Left lung (tissue), 10 donors: ENCODE measurements around the gene CRYGS. TPM values are rescaled to one million over a fixed set of nuclear protein-coding genes. Genes with fewer than 3 reads are reported as not detected.

ENCODE experiments used
- ATAC-seq: fragments of 200-7000 bp; cut with Tn5 transposase; one replicate; pipeline ENCODE4 v1.9.1; 2020; ENCODE audit warnings: moderate library complexity
- DNase-seq, 4 donors: peaks; one replicate each; pipeline ENCODE4 v3.0.0-alpha.2; 2013 to 2020
- H3K27ac ChIP-seq, 2 donors: fragments of 200-600 bp; sonication (generic) in 1 of 2; one replicate each; pipeline versions ENCODE4 v1.5.0 to v1.8.0; 2020 to 2021
- H3K27me3 ChIP-seq, 2 donors: fragments of 200-600 bp; sonication (generic) in 1 of 2; one replicate each; pipeline versions ENCODE4 v1.5.0 to v1.8.0; 2020 to 2021
- H3K36me3 ChIP-seq, 2 donors: fragments of 200-600 bp; sonication (generic) in 1 of 2; one replicate each; pipeline versions ENCODE4 v1.5.0 to v1.8.0; 2020 to 2021
- H3K4me1 ChIP-seq, 2 donors: fragments of 200-600 bp; one replicate each; pipeline ENCODE4 v1.8.0; 2021
- H3K4me3 ChIP-seq, 2 donors: fragments of 200-600 bp; sonication (generic) in 1 of 2; one replicate each; pipeline versions ENCODE4 v1.5.0 to v1.8.0; 2020 to 2021; ENCODE audit warnings: mild to moderate bottlenecking in 1 of 2
- H3K9me3 ChIP-seq, 2 donors: fragments of 200-600 bp; sonication (generic) in 1 of 2; one replicate each; pipeline versions ENCODE4 v1.5.0 to v1.8.0; 2020 to 2021
- intact Hi-C, 2 donors: fragments of 100-400 bp; cut with DNase I; formaldehyde crosslinking; loops; one replicate each; pipeline versions ENCODE4 v1.11.2 to v1.14.2; 2022
- polyA plus RNA-seq, 6 donors: library from polyadenylated mRNA; unstranded; fragments of 120-200 nt; gene quantifications; one replicate each; pipeline ENCODE4 v1.2.1, GENCODE V29; 2013; ENCODE audit not compliant: insufficient read length in 6 of 6
- total RNA-seq, 2 donors: library from RNA; stranded (reverse); fragmentation: NEBNext Ultra II Directional; extraction: Animal tissue kit (Norgen Biotek cat#: 25700); gene quantifications; one replicate each; pipeline ENCODE4 v1.2.1, GENCODE V29; 2021
- TF ChIP-seq, protein P1 (sequence below), 2 donors: fragments of 200-600 bp; sonication (generic) in 1 of 2; IDR thresholded peaks; one replicate each; pipeline versions ENCODE4 v1.5.0 to v1.8.0; 2021; ENCODE audit warnings: antibody characterized with exemption in 2 of 2
- donor health status: DM: no; HTN: yes; CAD: no.
- donor health status: DM: no; HTN: no; CAD: no.

CRYGS gene
- total and polyA plus RNA-seq, 8 donors, result 1.8 to 10.6 (median 9.0) TPM

DNA sequence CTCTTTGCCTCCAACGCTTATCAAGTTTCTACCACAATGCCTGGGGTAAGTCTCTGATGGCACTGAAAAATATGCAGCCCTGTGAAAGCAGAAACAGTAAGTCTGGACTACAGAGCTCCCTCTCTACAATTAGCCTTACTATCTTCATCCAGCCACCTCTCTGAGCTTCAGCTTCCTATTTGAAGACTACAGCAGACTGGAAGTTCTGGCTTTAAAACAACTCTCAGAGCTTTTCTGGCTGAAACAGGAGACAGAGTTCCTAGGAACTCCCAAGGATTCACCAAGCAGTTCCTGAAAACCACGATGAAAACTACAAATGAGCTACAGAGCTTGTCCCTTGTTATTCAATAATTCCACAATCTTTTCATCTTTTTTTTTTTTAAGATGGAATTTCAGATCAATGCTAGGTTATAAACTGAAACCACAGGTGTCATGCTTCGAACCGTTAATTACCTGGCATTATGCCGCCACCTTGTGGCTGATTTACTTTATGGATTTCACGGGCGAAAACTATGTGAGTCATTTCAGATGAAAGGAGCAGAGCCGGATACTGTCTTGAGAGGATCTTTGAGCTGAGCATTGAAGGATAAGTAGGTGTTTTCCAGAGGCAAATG is 3.9 kb downstream of the CRYGS start:
- Histone ChIP-seq H3K36me3 (peaks cover 0 to 18% of the 10 kb centered on the region in 2 donors), H3K27ac (no peak overlapping the region), H3K27me3 (no peaks in the 10 kb centered on the region), H3K9me3 (no peaks in the 10 kb centered on the region), H3K4me3 (no peak overlapping the region), H3K4me1 (peaks cover 3 to 11% of the 10 kb centered on the region in 2 donors)
- ATAC-seq (peak; percentile 96), DNase-seq (peak in 3 of 4 donors; percentile 48 to 72 (median 52))
- intact Hi-C loops, result loop anchor here in 1 of 2 donors (5.0 kb wide), 1 partner anchor 283 kb away; no protein-coding TSS in a partner anchor
- TF ChIP-seq, protein P1, sequence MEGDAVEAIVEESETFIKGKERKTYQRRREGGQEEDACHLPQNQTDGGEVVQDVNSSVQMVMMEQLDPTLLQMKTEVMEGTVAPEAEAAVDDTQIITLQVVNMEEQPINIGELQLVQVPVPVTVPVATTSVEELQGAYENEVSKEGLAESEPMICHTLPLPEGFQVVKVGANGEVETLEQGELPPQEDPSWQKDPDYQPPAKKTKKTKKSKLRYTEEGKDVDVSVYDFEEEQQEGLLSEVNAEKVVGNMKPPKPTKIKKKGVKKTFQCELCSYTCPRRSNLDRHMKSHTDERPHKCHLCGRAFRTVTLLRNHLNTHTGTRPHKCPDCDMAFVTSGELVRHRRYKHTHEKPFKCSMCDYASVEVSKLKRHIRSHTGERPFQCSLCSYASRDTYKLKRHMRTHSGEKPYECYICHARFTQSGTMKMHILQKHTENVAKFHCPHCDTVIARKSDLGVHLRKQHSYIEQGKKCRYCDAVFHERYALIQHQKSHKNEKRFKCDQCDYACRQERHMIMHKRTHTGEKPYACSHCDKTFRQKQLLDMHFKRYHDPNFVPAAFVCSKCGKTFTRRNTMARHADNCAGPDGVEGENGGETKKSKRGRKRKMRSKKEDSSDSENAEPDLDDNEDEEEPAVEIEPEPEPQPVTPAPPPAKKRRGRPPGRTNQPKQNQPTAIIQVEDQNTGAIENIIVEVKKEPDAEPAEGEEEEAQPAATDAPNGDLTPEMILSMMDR (IDR thresholded peaks at IDR 0.05), result peak; percentile 58 to 80

GRCh38 chr3:186538779-186539178 is 5.4 kb downstream of the CRYGS start:
- no peak for DNase-seq

DNA sequence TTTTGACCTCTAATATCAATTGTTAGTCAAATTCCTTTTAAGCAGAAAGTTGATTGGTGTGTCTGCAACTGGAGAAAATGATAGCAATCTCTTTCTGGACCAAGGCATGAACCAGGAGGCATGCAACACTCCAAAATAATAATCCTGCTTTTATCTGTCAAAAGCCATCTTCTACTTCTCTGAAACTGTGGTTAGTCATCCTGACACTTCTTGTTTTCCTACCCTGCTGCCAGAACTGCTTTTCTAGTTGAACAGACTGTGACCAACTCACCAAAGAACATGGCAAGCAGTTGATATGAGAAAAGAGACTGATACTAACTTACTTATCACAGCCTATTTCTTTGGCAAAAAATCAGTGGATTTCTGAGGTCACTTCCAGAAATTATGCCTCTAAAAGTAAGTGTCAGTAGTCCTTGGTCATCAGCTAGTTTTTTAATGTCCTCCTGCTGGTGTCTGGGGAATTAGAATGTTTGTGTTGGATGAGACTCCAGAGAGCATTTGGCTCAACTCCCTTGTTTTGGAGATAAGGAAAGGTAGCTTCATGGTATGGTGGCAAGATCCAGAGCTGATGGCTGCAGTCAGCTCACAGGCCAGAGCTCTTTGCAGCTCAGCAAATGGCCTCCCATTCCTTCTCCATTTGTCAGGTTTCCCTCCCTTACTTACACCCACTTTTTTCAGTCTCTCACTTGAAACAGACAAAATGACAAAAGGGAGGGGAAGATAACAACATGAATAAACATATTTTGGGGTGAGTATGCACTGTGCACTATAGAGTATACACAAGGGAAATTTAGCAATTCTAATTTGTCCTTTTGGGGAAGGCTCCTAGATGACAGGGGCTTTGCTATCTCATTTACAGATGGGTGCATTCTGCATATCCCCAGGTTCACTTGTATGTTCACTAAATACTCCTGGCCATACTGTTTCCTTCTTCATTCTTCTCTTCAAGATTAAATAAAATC is 7.0 kb downstream of the CRYGS start:
- no peak for ATAC-seq
- no peaks in the 10 kb centered on the region for H3K9me3 ChIP-seq
- no peak overlapping the region for H3K4me3 ChIP-seq
- H3K36me3 ChIP-seq, result peaks cover 0 to 6% of the 10 kb centered on the region in 2 donors
- H3K27me3 ChIP-seq, result no peaks in the 10 kb centered on the region
- H3K4me1 ChIP-seq, result peaks cover 3 to 11% of the 10 kb centered on the region in 2 donors
- TF ChIP-seq, protein P1 (IDR thresholded peaks at IDR 0.05), result no peak
- intact Hi-C loops, result loop anchor here in 1 of 2 donors (10.0 kb wide), 1 partner anchor 552 kb away; no protein-coding TSS in a partner anchor
- no peak for DNase-seq
- no peak overlapping the region for H3K27ac ChIP-seq

More at GRCh38 chr3:186538779-186539178, 5.4 kb downstream of the CRYGS start:
- H3K36me3 ChIP-seq, result peaks cover 0 to 11% of the 10 kb centered on the region in 2 donors
- H3K4me3 ChIP-seq, result no peak overlapping the region
- H3K4me1 ChIP-seq, result peaks cover 3 to 11% of the 10 kb centered on the region in 2 donors
- no peaks in the 10 kb centered on the region for H3K27me3 ChIP-seq
- H3K27ac ChIP-seq, result no peak overlapping the region
- intact Hi-C loops, result loop anchor here in 1 of 2 donors (10.0 kb wide), 1 partner anchor 554 kb away; no protein-coding TSS in a partner anchor
- no peak for ATAC-seq
- no peaks in the 10 kb centered on the region for H3K9me3 ChIP-seq
- TF ChIP-seq, protein P1 (IDR thresholded peaks at IDR 0.05), result no peak

DNA sequence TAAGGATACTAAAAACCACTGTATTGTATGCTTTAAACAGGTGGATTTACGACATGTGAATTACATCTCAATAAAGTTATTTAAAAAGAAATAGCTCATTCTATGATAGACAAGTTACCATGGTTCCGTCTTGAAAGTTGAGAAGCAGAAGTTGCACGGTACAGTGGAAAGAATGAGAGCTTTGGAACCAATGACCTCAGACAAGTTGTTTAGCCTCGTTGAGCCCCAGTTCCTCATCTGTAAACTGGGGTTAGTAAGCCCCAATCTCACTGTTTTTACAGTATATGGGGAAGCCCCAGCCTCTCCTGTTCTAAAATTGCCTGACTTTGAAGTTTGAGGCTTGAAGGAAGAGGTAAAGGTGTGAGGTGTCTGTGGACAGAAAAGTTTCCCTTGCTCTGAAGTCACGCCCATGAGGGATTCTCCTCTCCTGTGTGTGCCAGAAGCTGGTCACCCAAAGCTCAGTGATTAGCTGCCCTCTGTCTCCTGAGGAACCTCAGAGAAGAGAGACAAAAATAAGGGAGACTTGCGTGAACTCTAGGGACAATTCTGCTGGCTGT is 10.0 kb downstream of the CRYGS start:
- DNase-seq (no peak), ATAC-seq (peak; percentile 64)
- no peak overlapping the region for H3K27ac ChIP-seq
- no peaks in the 10 kb centered on the region for H3K4me1 ChIP-seq
- TF ChIP-seq, protein P1 (IDR thresholded peaks at IDR 0.05), result no peak
- H3K9me3 ChIP-seq, result no peaks in the 10 kb centered on the region
- no peaks in the 10 kb centered on the region for H3K27me3 ChIP-seq
- no peak overlapping the region for H3K4me3 ChIP-seq
- intact Hi-C loops, result loop anchor here in 1 of 2 donors (10.0 kb wide), 1 partner anchor 549 kb away; no protein-coding TSS in a partner anchor
- peaks cover 0 to 6% of the 10 kb centered on the region in 2 donors for H3K36me3 ChIP-seq
